Keratinocyte (primary cell): ENCODE data around the gene FIBP. TPM values are rescaled to one million over a fixed set of nuclear protein-coding genes. Genes with fewer than 3 reads are reported as not detected.

Experiments
- DNase-seq: peaks from one replicate; pipeline ENCODE4 v3.0.0-alpha.2; 2011; ENCODE audit warnings: low read depth, missing footprints, low spot score
- FAIRE-seq: peaks from 2 replicates; lab custom pipeline; 2011; peaks lifted over from hg19 to GRCh38; lab: Jason Lieb, UNC
- H2AFZ ChIP-seq: 2 replicates; pipeline ENCODE4 v1.6.0; 2012; ENCODE audit warnings: low read length, control low read depth, inconsistent platforms; ENCODE audit not compliant: control insufficient read depth
- H3K27ac ChIP-seq: 2 replicates; pipeline ENCODE4 v1.5.1; 2011; ENCODE audit warnings: low read length; ENCODE audit not compliant: control insufficient read depth, insufficient read depth
- H3K27me3 ChIP-seq: 3 replicates; pipeline ENCODE4 v1.6.0; 2011; ENCODE audit warnings: low read length; ENCODE audit not compliant: control insufficient read depth, insufficient read depth; ENCODE audit errors: extremely low read depth
- H3K36me3 ChIP-seq, 2 experiments: 2 replicates in 1 of 2; 3 replicates in 1 of 2; pipeline ENCODE4 v1.5.1; 2011; ENCODE audit warnings: low read length in 2 of 2, mild to moderate bottlenecking in 1 of 2; ENCODE audit not compliant: control insufficient read depth in 2 of 2, insufficient read depth in 2 of 2; ENCODE audit errors: extremely low read depth in 1 of 2
- H3K4me1 ChIP-seq: 3 replicates; pipeline ENCODE4 v1.5.1; 2011; ENCODE audit warnings: low read length; ENCODE audit not compliant: control insufficient read depth, insufficient read depth; ENCODE audit errors: extremely low read depth
- H3K4me2 ChIP-seq: 3 replicates; pipeline ENCODE4 v1.6.0; 2011; ENCODE audit warnings: low read depth, low read length; ENCODE audit not compliant: control insufficient read depth, insufficient read depth; ENCODE audit errors: extremely low read depth
- H3K4me3 ChIP-seq, 3 experiments: fragments of 200-600 bp in 1 of 3; sonication (generic) in 1 of 3; 2 replicates in 2 of 3; 3 replicates in 1 of 3; pipeline ENCODE4 v1.5.1; 2011 to 2016; ENCODE audit warnings: low read length in 3 of 3, mild to moderate bottlenecking in 3 of 3, control low read depth in 2 of 3, inconsistent platforms in 1 of 3, low read depth in 1 of 3, mixed read lengths in 1 of 3, mixed run types in 1 of 3, moderate library complexity in 1 of 3; ENCODE audit not compliant: control insufficient read depth in 2 of 3, insufficient read depth in 2 of 3; ENCODE audit errors: extremely low read depth in 1 of 3
- H3K79me2 ChIP-seq: 2 replicates; pipeline ENCODE4 v1.6.0; 2012; ENCODE audit warnings: low read length; ENCODE audit not compliant: control insufficient read depth, insufficient read depth
- H3K9ac ChIP-seq: 3 replicates; pipeline ENCODE4 v1.6.0; 2011; ENCODE audit warnings: low read length; ENCODE audit not compliant: control insufficient read depth, insufficient read depth; ENCODE audit errors: extremely low read depth
- H3K9me1 ChIP-seq: 3 replicates; pipeline ENCODE4 v1.6.0; 2011; ENCODE audit warnings: low read length; ENCODE audit not compliant: control insufficient read depth, insufficient read depth; ENCODE audit errors: extremely low read depth
- H3K9me3 ChIP-seq: 2 replicates; pipeline ENCODE4 v1.5.1; 2012; ENCODE audit warnings: low read depth, low read length; ENCODE audit not compliant: control insufficient read depth
- H4K20me1 ChIP-seq: 3 replicates; pipeline ENCODE4 v1.6.0; 2011; ENCODE audit warnings: low read length; ENCODE audit not compliant: control insufficient read depth, insufficient read depth; ENCODE audit errors: extremely low read depth
- EZH2 ChIP-seq: IDR thresholded peaks from one replicate; pipeline ENCODE4 v1.6.1; 2012; ENCODE audit warnings: inconsistent platforms, mild to moderate bottlenecking, low read length, moderate library complexity
- dilution Hi-C: fragments of 300-500 bp; cut with MboI; formaldehyde crosslinking; loops from one replicate; pipeline ENCODE4 v1.7.0; 2020; ENCODE audit warnings: low sequenced_read_pairs; ENCODE audit not compliant: extremely low pct_ligation_motif_present
- polyA plus RNA-seq, 5 experiments: library from polyadenylated mRNA; depleted of rRNA in 3 of 5; stranded (reverse) in 3 of 5; stranded (forward) in 1 of 5; unstranded in 1 of 5; fragments of >200 nt; gene quantifications; 1 replicate in 1 of 5; 2 replicates in 3 of 5; 3 replicates in 1 of 5; pipeline versions ENCODE4 v1.2.1 to v1.2.3, GENCODE V29; 2011 to 2012; ENCODE audit warnings: missing spikeins in 2 of 5, low read depth in 1 of 5, low replicate concordance in 1 of 5
- TF ChIP-seq, protein P1 (sequence below), 3 experiments: IDR thresholded peaks in 1 of 3; conservative IDR thresholded peaks in 1 of 3; optimal IDR thresholded peaks in 1 of 3; 2 replicates in 2 of 3; 3 replicates in 1 of 3; pipeline versions ENCODE3 to v1.5.1; 2011; ENCODE audit warnings: low read length in 3 of 3, mild to moderate bottlenecking in 3 of 3, moderate library complexity in 2 of 3, control low read depth in 1 of 3, inconsistent platforms in 1 of 3; ENCODE audit not compliant: insufficient read depth in 2 of 3; ENCODE audit errors: extremely low read depth in 1 of 3

The FIBP gene
- polyA plus RNA-seq, 1 donor (not counting 4 experiments of a cell fraction or from before 2014, with no cell fraction given), result 95.1 TPM

- dilution Hi-C loops, result no loop called here
- FAIRE-seq, result no peak
- peaks cover 31 to 46% of the 10 kb centered on the region in 2 experiments for H3K36me3 ChIP-seq
These were observed 5.1 kb downstream of the FIBP start for GRCh38 chr11:65883058-65883761.

DNA sequence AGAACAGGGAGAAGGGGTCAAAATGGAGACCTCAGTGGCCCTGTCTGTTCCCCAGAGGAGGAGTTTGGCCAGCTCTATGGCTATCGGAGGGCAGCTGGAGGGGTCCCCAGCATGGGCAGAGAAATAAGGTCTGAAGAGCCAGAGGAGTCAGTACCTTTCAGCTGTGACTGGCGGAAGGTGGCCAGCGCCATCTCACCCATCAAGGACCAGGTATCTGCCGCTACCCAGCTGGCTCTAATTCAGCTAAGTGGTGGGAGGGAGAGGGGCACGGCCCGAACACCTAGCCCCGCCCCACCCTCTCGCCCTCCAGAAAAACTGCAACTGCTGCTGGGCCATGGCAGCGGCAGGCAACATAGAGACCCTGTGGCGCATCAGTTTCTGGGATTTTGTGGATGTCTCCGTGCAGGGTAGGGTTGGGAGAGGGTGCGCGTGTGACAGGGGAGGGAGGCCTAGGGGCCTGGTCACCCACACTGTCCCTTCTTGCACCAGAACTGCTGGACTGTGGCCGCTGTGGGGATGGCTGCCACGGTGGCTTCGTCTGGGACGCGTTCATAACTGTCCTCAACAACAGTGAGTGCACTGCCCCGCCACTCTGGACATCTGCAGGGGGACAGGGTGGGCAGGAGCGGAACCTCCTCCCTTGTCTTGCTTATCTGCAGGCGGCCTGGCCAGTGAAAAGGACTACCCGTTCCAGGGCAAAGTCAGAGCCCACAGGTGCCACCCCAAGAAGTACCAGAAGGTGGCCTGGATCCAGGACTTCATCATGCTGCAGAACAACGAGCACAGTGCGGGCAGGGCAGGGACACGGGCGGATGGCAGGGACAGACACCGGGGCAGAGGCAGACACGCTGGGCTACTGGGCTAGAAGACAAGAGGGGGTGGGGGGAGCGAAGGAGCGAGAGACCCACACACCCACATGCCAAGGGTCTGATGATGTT, 5.9 kb downstream of the FIBP start:
- no peak for FAIRE-seq

More at GRCh38 chr11:65883058-65883761, 5.1 kb downstream of the FIBP start:
- no peak overlapping the region for H3K4me3 ChIP-seq
- no peak for TF ChIP-seq EZH2
- no peak overlapping the region for H2AFZ ChIP-seq
- no peaks in the 10 kb centered on the region for H3K9me3 ChIP-seq
- no peaks in the 10 kb centered on the region for H3K9me1 ChIP-seq
- peaks cover 13% of the 10 kb centered on the region for H3K4me1 ChIP-seq
- H3K27me3 ChIP-seq, result no peaks in the 10 kb centered on the region
- H3K4me2 ChIP-seq, result no peak overlapping the region
- H3K9ac ChIP-seq, result no peak overlapping the region
- H3K79me2 ChIP-seq, result peaks cover 17% of the 10 kb centered on the region
- no peak overlapping the region for H3K27ac ChIP-seq
- H4K20me1 ChIP-seq, result no peaks in the 10 kb centered on the region
- DNase-seq, result no peak

More for the DNA sequence above, 5.9 kb downstream of the FIBP start:
- TF ChIP-seq EZH2, result no peak
- TF ChIP-seq, protein P1, sequence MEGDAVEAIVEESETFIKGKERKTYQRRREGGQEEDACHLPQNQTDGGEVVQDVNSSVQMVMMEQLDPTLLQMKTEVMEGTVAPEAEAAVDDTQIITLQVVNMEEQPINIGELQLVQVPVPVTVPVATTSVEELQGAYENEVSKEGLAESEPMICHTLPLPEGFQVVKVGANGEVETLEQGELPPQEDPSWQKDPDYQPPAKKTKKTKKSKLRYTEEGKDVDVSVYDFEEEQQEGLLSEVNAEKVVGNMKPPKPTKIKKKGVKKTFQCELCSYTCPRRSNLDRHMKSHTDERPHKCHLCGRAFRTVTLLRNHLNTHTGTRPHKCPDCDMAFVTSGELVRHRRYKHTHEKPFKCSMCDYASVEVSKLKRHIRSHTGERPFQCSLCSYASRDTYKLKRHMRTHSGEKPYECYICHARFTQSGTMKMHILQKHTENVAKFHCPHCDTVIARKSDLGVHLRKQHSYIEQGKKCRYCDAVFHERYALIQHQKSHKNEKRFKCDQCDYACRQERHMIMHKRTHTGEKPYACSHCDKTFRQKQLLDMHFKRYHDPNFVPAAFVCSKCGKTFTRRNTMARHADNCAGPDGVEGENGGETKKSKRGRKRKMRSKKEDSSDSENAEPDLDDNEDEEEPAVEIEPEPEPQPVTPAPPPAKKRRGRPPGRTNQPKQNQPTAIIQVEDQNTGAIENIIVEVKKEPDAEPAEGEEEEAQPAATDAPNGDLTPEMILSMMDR (optimal IDR thresholded peaks at IDR 0.05 in 1 of 3, IDR thresholded peaks at IDR 0.05 in 1 of 3, conservative IDR thresholded peaks at IDR 0.05 in 1 of 3; ENCODE audit: extremely low read depth in 1 of 3, insufficient read depth in 2 of 3, low read length in 3 of 3), result no peak
- peaks cover 11% of the 10 kb centered on the region for H3K79me2 ChIP-seq
- H3K9me3 ChIP-seq, result no peaks in the 10 kb centered on the region
- H3K4me2 ChIP-seq, result no peak overlapping the region
- no peak overlapping the region for H3K27ac ChIP-seq
- H3K9ac ChIP-seq, result no peak overlapping the region
- H3K27me3 ChIP-seq, result no peaks in the 10 kb centered on the region
- peaks cover 8% of the 10 kb centered on the region for H3K4me1 ChIP-seq
- DNase-seq, result no peak
- no peaks in the 10 kb centered on the region for H4K20me1 ChIP-seq
- H3K4me3 ChIP-seq, result no peak overlapping the region
- no peak overlapping the region for H2AFZ ChIP-seq
- dilution Hi-C loops, result no loop called here
- H3K9me1 ChIP-seq, result no peaks in the 10 kb centered on the region
- peaks cover 31 to 46% of the 10 kb centered on the region in 2 experiments for H3K36me3 ChIP-seq
